KMS-11 (cell line): ENCODE results near the gene UBXN2A.

Experiments used
- H2AFZ ChIP-seq: fragments of 200-600 bp; sonication (generic); 2 replicates; pipeline ENCODE4 v1.6.1; 2016; ENCODE audit warnings: antibody characterized with exemption, mixed run types, low read depth
- H3K27ac ChIP-seq: fragments of 200-600 bp; sonication (generic); 2 replicates; pipeline ENCODE4 v1.6.1; 2016; ENCODE audit warnings: mild to moderate bottlenecking, mixed run types
- H3K27me3 ChIP-seq: fragments of 200-600 bp; sonication (generic); 2 replicates; pipeline ENCODE4 v1.6.1; 2017; ENCODE audit warnings: mild to moderate bottlenecking, low read depth, mixed run types, moderate library complexity; ENCODE audit not compliant: insufficient read depth
- H3K36me3 ChIP-seq: fragments of 200-600 bp; sonication (generic); 2 replicates; pipeline ENCODE4 v1.6.1; 2017; ENCODE audit warnings: mild to moderate bottlenecking, mixed run types; ENCODE audit not compliant: insufficient read depth
- H3K4me1 ChIP-seq: fragments of 200-600 bp; sonication (generic); 2 replicates; pipeline ENCODE4 v1.6.1; 2016; ENCODE audit warnings: mild to moderate bottlenecking, low read depth, mixed run types; ENCODE audit not compliant: poor library complexity, severe bottlenecking
- H3K4me2 ChIP-seq: fragments of 200-600 bp; sonication (generic); 2 replicates; pipeline ENCODE4 v1.7.0; 2016; ENCODE audit warnings: mild to moderate bottlenecking, mixed run types
- H3K4me3 ChIP-seq: fragments of 200-600 bp; sonication (generic); IDR thresholded peaks from 2 replicates; pipeline ENCODE4 v1.6.1; 2017; ENCODE audit warnings: low read depth, low read length, mixed read lengths; ENCODE audit not compliant: insufficient read depth
- H3K79me2 ChIP-seq: fragments of 200-600 bp; sonication (generic); 2 replicates; pipeline ENCODE4 v1.6.1; 2016; ENCODE audit warnings: low read depth, mixed run types; ENCODE audit not compliant: insufficient read depth
- H3K9ac ChIP-seq: fragments of 200-600 bp; sonication (generic); 2 replicates; pipeline ENCODE4 v1.6.1; 2016; ENCODE audit warnings: mild to moderate bottlenecking, mixed run types
- H4K20me1 ChIP-seq: fragments of 200-600 bp; sonication (generic); 2 replicates; pipeline ENCODE4 v1.6.1; 2016; ENCODE audit warnings: mild to moderate bottlenecking, mixed run types; ENCODE audit not compliant: insufficient read depth
- CTCF ChIP-seq: fragments of 200-600 bp; sonication (generic); conservative IDR thresholded peaks from 2 replicates; pipeline ENCODE4 v1.6.1; 2017; ENCODE audit warnings: low read depth, mild to moderate bottlenecking, antibody characterized with exemption, low read length, moderate library complexity, mixed read lengths

The UBXN2A gene

GRCh38 chr2:24018241-24018640 is 78.0 kb downstream of the UBXN2A start:
- no peak for TF ChIP-seq CTCF
- Histone ChIP-seq H3K4me1 (no peaks in the 10 kb centered on the region), H3K9ac (no peak overlapping the region), H3K4me2 (no peak overlapping the region), H3K79me2 (no peaks in the 10 kb centered on the region), H2AFZ (no peak overlapping the region), H4K20me1 (no peaks in the 10 kb centered on the region), H3K4me3 (no peak overlapping the region), H3K27ac (no peak overlapping the region), H3K27me3 (no peaks in the 10 kb centered on the region), H3K36me3 (no peaks in the 10 kb centered on the region)

- Histone ChIP-seq H3K36me3 (no peaks in the 10 kb centered on the region), H2AFZ (no peak overlapping the region), H3K27ac (no peak overlapping the region), H3K4me1 (no peaks in the 10 kb centered on the region), H4K20me1 (no peaks in the 10 kb centered on the region), H3K79me2 (no peaks in the 10 kb centered on the region), H3K27me3 (no peaks in the 10 kb centered on the region), H3K4me3 (no peak overlapping the region), H3K9ac (no peak overlapping the region), H3K4me2 (no peak overlapping the region)
- no peak for TF ChIP-seq CTCF
Measured at GRCh38 chr2:24019729-24020128, 79.5 kb downstream of the UBXN2A start.

- Histone ChIP-seq H3K27me3 (no peaks in the 10 kb centered on the region), H2AFZ (no peak overlapping the region), H3K4me3 (no peak overlapping the region), H4K20me1 (no peaks in the 10 kb centered on the region), H3K36me3 (no peaks in the 10 kb centered on the region), H3K27ac (no peak overlapping the region), H3K4me2 (no peak overlapping the region), H3K79me2 (no peaks in the 10 kb centered on the region), H3K4me1 (no peaks in the 10 kb centered on the region), H3K9ac (no peak overlapping the region)
- TF ChIP-seq CTCF, result no peak
Measured at GRCh38 chr2:24020244-24020643, 80.0 kb downstream of the UBXN2A start.

GRCh38 chr2:24021122-24021998 is 81.1 kb downstream of the UBXN2A start:
- Histone ChIP-seq H2AFZ (no peak overlapping the region), H3K36me3 (no peaks in the 10 kb centered on the region), H3K9ac (no peak overlapping the region), H3K4me2 (no peak overlapping the region), H3K27me3 (no peaks in the 10 kb centered on the region), H3K4me1 (no peaks in the 10 kb centered on the region), H3K79me2 (no peaks in the 10 kb centered on the region), H3K4me3 (no peak overlapping the region), H3K27ac (no peak overlapping the region), H4K20me1 (no peaks in the 10 kb centered on the region)
- TF ChIP-seq CTCF, result no peak
